Cerebellar nuclear complex (tissue), 1 donor: ENCODE data around the gene TSKU.
"Not testable (repeated sequence)": the region's sequence is repeated elsewhere in the genome, so short reads cannot be mapped to it uniquely, and the experiment has no call there.

Source experiments
- DNase-seq, 2 experiments: peaks; one replicate each; lab custom pipeline; 2025; lab: John Stamatoyannopoulos, UW

Gene TSKU

GRCh38 chr11:76801736-76802135 lies 18.6 kb downstream of the TSKU start:
- no peak for DNase-seq

GRCh38 chr11:76802151-76802550 lies 19.0 kb downstream of the TSKU start:
- DNase-seq = no peak

DNA sequence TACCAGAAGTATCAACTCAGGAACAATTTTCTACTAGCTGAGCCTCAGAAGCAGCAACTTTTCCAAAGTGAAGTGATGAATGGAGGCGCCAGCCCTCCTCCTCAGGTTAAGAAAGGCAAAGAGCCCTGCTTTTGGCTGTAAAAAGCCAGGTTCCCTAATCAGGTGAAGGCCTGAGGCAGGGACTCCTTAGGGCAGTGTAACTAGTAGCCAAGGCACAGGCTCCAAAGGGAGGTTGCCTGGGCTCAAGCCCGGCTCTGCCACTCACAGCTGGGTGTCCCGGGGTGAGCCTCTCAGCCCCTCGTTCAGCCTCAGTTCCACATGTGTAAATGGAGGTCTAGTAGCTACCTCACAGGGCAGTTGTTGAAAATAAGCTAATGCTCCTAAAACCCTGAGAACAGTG lies 19.5 kb downstream of the TSKU start:
- DNase-seq = no peak

- no peak for DNase-seq
Measured at GRCh38 chr11:76803023-76803422, 19.9 kb downstream of the TSKU start.

- DNase-seq = no peak
Measured at GRCh38 chr11:76803811-76804600, 20.9 kb downstream of the TSKU start.

GRCh38 chr11:76805206-76805913 lies 22.2 kb downstream of the TSKU start:
- no peak for DNase-seq

GRCh38 chr11:76806131-76806530 lies 23.0 kb downstream of the TSKU start:
- no peak for DNase-seq

- DNase-seq = no peak
Measured at GRCh38 chr11:76806608-76807205, 23.6 kb downstream of the TSKU start.

DNA sequence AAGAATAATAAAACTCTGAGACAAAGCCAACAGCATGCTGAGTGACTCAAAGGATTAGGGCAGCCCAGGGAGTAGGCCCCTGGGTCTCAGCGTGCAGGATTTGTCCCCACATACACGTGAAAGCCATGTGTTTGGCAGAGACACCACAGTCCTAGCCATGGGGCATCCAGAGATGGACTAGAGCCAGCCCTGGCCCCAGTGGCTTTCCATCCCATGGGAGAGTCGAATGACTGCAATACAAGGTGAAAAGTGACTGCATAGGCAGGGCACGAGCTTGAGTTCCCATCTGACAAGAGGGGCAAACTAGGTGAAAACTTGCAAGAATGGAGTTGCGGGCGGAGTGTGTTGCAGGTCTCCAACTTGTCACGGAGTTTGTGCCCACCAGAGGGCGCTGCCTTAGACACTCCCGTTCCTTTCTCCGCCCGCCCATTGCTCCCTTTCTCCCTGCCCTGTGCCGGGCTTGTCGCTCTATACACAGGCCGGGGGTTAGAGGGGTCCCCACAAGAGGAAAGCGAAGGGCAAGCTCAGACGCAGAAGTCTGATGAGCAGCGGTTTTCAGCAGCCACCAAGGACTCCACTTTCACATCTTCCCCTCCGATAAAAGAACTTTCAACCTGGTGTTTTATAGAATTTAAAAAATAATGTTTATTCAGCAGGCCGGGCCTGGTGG lies 24.2 kb downstream of the TSKU start:
- peak in 1 of 2 experiments; percentile 7 for DNase-seq

DNA sequence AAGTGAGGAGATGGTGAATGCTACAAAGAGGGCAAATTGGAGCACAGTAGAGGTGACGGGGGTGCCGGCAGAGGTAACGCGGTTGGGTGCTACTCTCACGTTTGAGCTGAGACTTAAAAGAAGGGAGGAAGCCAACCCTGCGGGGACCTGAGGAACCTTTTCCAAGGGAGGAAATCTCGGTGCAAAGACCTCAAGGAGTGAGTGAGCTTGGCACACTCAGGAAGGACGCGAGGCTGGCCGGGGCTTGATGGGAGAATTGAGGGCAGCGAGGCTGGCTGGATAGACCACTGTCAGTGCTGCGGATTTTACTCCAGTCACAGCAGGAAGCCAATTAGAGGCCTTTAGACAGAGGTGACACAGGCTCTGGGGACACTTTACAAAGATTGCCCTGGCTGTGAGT lies 25.0 kb downstream of the TSKU start:
- no peak for DNase-seq

DNA sequence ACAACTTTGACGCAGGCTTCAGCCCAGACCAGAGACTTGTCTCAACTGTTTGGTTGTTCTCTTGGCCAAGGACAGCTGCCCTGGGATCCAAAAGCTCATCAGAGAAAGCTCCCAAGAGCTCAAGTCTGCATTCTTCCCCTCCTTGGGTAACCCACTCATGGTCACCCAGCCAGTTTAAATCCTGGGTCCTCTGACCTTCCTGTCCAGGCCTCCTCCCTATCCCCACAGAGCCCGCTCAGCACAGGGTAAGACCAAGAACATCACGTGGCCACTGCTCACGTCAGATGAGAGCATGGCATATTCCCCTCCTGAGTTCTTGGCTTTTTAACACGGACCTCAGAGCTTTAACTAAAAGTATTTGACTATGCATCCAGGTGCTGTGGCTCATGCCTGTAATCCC lies 25.8 kb downstream of the TSKU start:
- no peak for DNase-seq

DNA sequence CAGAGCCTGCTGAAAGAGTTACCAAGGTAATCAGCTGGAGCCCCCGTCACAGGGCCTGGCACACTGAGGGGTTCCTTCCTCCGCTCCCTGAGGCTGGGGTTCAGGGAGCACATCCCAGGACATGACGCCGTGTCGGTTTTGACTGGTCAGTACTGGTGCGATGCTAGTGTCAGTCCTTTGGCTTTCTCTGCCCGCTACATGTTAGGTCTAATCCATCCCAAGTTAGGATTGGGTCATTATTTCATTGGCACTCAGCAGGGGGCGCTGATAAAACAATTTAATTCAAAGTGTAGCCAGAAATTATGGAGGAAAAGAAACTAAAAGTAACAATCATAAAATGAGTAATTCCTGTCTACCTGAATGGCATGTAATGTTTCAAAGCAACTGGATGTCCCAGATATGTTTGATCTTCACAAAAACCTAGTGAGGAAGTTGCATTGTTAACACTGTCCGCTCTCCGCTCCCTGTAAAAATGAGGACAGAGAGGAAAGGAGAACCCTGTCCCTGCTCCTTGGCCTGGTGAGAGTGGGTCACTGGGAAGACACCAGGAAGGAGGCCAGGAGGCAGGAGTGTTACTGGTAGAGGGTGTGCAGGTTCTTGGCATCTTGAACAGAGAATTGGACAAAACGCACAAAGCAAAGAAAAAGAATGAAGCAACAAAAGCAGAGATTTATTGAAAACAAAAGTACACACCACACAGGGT lies 27.1 kb downstream of the TSKU start:
- DNase-seq = no peak

- DNase-seq = no peak
Measured at GRCh38 chr11:76811259-76811658, 28.1 kb downstream of the TSKU start.

DNA sequence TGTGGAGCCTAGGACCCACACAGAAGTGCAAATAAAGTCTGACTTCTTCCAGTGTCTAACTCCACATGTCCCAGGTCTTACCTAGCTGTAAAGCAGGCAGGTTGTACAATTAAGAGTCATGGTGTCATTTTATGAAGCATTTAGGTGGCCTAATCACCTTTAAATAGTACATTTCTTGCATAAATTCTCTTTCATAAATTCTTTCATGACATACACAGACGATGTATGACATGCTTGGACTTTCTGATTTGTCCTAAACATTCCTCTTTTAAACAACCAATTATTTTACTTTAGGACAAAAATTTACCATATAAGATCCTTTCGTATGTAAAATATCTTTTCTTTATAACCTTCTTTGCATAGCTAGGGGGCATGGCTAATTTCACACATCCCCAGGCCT lies 31.3 kb downstream of the TSKU start:
- no peak for DNase-seq

- not testable (repeated sequence) for DNase-seq
Measured at GRCh38 chr11:76815678-76816077, 32.5 kb downstream of the TSKU start.

- no peak for DNase-seq
Measured at GRCh38 chr11:76820184-76820566, 37.0 kb downstream of the TSKU start.

- not testable (repeated sequence) for DNase-seq
Measured at GRCh38 chr11:76821396-76821795, 38.2 kb downstream of the TSKU start.

DNA sequence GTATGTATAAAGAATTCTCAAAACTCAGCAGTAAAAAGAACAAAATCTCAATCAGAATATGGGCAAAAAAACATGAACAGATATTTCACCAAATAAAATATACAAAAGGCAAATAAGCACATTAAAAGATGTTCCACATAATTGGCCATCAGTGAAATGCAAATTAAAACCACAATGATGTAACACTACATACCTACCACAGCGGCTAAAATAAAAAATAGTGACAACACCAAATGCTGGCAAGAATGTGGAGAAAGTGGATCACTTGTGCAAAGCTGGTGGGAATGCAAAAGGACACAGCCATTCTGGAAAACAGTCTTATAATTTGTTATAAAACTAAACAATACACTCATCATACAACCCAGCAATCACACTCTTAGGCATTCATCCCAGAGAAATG lies 39.2 kb downstream of the TSKU start:
- DNase-seq = no peak

GRCh38 chr11:76823481-76824028 lies 40.4 kb downstream of the TSKU start:
- no peak for DNase-seq

DNA sequence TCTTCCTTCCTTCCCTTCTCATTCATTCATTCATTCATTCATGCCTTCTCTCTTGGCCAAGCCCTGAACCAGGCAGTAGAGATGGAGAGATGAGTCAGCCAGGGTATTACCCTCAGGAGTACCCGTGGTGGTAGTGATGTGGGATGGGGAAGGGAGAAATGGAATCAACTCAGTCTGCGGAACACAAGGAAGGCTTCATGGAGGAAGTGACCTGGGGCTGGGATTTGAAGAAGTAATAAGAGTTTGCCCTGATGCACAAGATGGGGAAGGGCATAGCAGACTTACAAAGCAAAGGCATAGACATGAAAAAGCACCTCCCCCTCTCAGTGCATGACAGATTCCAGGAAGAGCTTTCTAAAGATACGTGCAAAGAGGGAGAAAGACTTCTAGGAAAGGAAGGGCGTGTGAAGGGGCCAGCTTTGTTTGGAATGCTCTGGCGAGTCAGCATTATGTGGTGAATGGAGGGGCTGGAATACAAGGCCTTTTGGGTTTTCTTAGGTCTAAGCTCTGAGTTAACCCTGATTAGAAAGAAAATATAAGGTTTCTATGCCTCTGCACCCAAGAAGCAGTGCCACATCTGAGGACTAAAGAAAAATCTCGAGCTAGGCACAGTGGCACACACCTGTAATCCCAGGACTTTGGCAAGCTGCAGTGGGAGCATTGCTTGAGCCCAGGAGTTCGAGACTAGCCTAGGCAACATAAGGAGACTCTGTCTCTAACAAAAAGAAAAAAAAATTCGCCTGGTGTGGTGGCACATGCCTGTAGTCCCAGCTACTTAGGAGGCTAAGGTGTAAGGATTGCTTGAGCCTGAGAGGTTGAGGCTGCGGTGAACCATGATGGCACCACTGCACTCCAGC lies 41.2 kb downstream of the TSKU start:
- no peak for DNase-seq
